A549 treated with AZD9567 at 1 μM for 4 hours (cell line): ENCODE measurements around the gene GLYR1. TPM values are rescaled to one million over a fixed set of nuclear protein-coding genes. Genes with fewer than 3 reads are reported as not detected.

ENCODE experiments used
- total RNA-seq: library from RNA; stranded (reverse); fragments of 200-300 nt; extraction: Qiagen RNA extraction; gene quantifications from 5 replicates; pipeline ENCODE4 v1.2.3, GENCODE V29; 2022; ENCODE audit not compliant: insufficient read depth

The GLYR1 gene
- 43.4 to 47.9 TPM (median 46.8 TPM) in 5 replicates for total RNA-seq

GRCh38 chr16:4846901-4847773 lies at the start of gene GLYR1, which contains the start of gene UBN1:
GLYR1 (minus strand) TSS chr16:4847288; CDS start chr16:4847265, 23 bp downstream.
UBN1 (plus strand) TSS chr16:4847481; CDS start chr16:4852918, 5,437 bp downstream.

GRCh38 chr16:4801962-4802658 lies 45.0 kb downstream of the GLYR1 start, which contains the start of gene ROGDI:
ROGDI (minus strand) TSS chr16:4802633; CDS start chr16:4802571, 62 bp downstream.

GRCh38 chr16:4795181-4795827 lies 51.8 kb downstream of the GLYR1 start, which contains the start of gene SMIM22:
SMIM22 (plus strand) TSS chr16:4795369; CDS start chr16:4795735, 366 bp downstream.

GRCh38 chr16:4787627-4788482 lies 59.2 kb downstream of the GLYR1 start, which contains the start of gene SEPTIN12:
SEPTIN12 (minus strand) TSS chr16:4788345; CDS start chr16:4787645, 700 bp downstream.

GRCh38 chr16:4766875-4767628 lies 80.0 kb downstream of the GLYR1 start, which contains the start of gene ZNF500:
ZNF500 (minus strand) TSS chr16:4767162; CDS start chr16:4765978, 1,184 bp downstream.

Other genes starting within 250 kb of the GLYR1 start
- 35.1 to 62.2 TPM (median 56.6 TPM) in 5 replicates for gene UBALD1, start 232.4 kb downstream of the GLYR1 start, total RNA-seq
- 40.8 to 50.4 TPM (median 44.0 TPM) in 5 replicates for gene MGRN1, start 222.5 kb downstream of the GLYR1 start, total RNA-seq
- 15.7 to 28.4 TPM (median 26.0 TPM) in 5 replicates for gene NUDT16L1, start 153.7 kb downstream of the GLYR1 start, total RNA-seq
- gene ANKS3, start 113.0 kb downstream of the GLYR1 start, total RNA-seq, result 17.4 to 28.8 TPM (median 27.4 TPM) in 5 replicates
- 1.3 to 1.7 TPM (median 1.5 TPM) in 4 of 5 replicates, not detected in the other for gene DNAAF8, start 112.8 kb downstream of the GLYR1 start, total RNA-seq
- 8.0 to 14.9 TPM (median 8.8 TPM) in 5 replicates for gene ZNF500, start 80.1 kb downstream of the GLYR1 start, total RNA-seq
- 0.18 to 0.26 TPM in 2 of 5 replicates, not detected in the others for gene SEPTIN12, start 58.9 kb downstream of the GLYR1 start, total RNA-seq
- gene SMIM22, start 51.9 kb downstream of the GLYR1 start, total RNA-seq, result not detected in 5 replicates
- 14.7 to 26.6 TPM (median 16.5 TPM) in 5 replicates for gene ROGDI, start 44.7 kb downstream of the GLYR1 start, total RNA-seq
- gene UBN1, start 193 bp upstream of the GLYR1 start, total RNA-seq, result 27.4 to 28.9 TPM (median 28.1 TPM) in 5 replicates
- 2.8 to 3.8 TPM (median 3.6 TPM) in 5 replicates for gene PPL, start 89.9 kb upstream of the GLYR1 start, total RNA-seq
- gene SEC14L5, start 111.0 kb upstream of the GLYR1 start, total RNA-seq, result 0.02 to 0.08 TPM (median 0.03 TPM) in 4 of 5 replicates, not detected in the other
- gene NAGPA, start 186.6 kb upstream of the GLYR1 start, total RNA-seq, result 9.2 to 17.0 TPM (median 15.3 TPM) in 5 replicates
- gene C16orf89, start 218.7 kb upstream of the GLYR1 start, total RNA-seq, result not detected in 5 replicates
- 33.8 to 40.5 TPM (median 36.5 TPM) in 5 replicates for gene ALG1, start 224.6 kb upstream of the GLYR1 start, total RNA-seq